Measurements from ENCODE around the gene C4orf50.

The C4orf50 gene

DNA sequence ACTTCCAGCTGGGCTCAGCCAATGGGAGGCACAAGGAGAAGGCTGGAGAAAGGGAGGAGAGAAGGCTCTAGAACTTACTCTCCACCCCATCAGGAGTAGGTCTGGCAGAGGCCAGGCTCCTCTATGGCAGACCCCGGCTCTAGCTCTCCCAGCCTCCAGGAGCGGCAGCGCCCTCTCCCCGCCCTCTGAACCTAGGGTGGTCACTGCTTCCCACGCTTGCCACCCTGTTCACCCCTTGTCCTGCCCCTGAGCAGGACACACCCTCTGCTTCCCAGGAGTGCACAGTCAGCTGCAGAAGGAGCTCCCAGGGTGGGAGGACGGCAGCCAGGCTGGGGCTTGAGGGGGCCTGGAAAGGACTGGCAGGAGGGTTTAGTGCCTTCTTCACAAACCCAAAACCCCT is 72.3 kb downstream of the C4orf50 start:
- Histone ChIP-seq H2AFZ (ENCODE audit: low read length) (no peak overlapping the region), H3K4me3 (ENCODE audit: low read length, poor library complexity, severe bottlenecking) (no peak overlapping the region), H3K79me2 (ENCODE audit: insufficient read depth, low read length) (no peaks in the 10 kb centered on the region), H3K36me3 (ENCODE audit: insufficient read depth, low read length) (no peaks in the 10 kb centered on the region), H4K20me1 (ENCODE audit: insufficient read depth, low read length, poor library complexity, severe bottlenecking) (no peaks in the 10 kb centered on the region), H3K27me3 (ENCODE audit: insufficient read depth, low read length, poor library complexity, severe bottlenecking) (no peaks in the 10 kb centered on the region), H3K4me1 (ENCODE audit: insufficient read depth, low read length, poor library complexity, severe bottlenecking) (no peaks in the 10 kb centered on the region), H3K9ac (ENCODE audit: low read depth, low read length, poor library complexity, severe bottlenecking) (no peak overlapping the region), H3K9me2 (replicated peaks; ENCODE audit: low read depth, low read length) (no peaks in the 10 kb centered on the region), H3K4me2 (ENCODE audit: low read depth, low read length, poor library complexity, severe bottlenecking) (no peak overlapping the region), H3F3A (ENCODE audit: low read depth) (no peaks in the 10 kb centered on the region), H3K9me3 (ENCODE audit: insufficient read depth, low read depth, low read length) (no peaks in the 10 kb centered on the region)
- TF ChIP-seq CTCF (conservative IDR thresholded peaks at IDR 0.05; ENCODE audit: low read length) (no peak), EZH2phosphoT487 (IDR thresholded peaks at IDR 0.05; ENCODE audit: borderline replicate concordance) (no peak)

DNA sequence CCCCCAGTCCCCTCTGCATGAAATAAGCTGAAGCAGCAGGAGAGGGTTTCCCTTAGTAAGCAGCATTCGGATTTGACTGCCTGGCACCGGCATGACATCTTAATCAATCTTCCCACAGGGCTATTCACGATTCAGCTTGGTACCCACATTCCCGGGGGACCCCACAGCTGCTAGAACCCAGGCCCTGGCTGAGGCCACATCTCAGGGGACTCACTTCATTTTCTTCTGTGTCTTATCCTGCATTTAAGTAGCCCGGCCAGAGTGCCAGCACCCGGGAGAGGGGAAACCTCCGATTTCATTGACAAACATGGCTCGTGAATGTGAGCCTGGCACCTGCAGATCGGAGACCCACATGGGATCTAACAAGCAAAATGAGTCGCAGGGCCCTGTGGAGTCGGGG is 73.1 kb downstream of the C4orf50 start:
- Histone ChIP-seq H3K36me3 (ENCODE audit: insufficient read depth, low read length) (no peaks in the 10 kb centered on the region), H3K79me2 (ENCODE audit: insufficient read depth, low read length) (no peaks in the 10 kb centered on the region), H2AFZ (ENCODE audit: low read length) (no peak overlapping the region), H3F3A (ENCODE audit: low read depth) (no peaks in the 10 kb centered on the region), H3K27me3 (ENCODE audit: insufficient read depth, low read length, poor library complexity, severe bottlenecking) (no peaks in the 10 kb centered on the region), H3K9me3 (ENCODE audit: insufficient read depth, low read depth, low read length) (no peaks in the 10 kb centered on the region), H3K9me2 (replicated peaks; ENCODE audit: low read depth, low read length) (no peaks in the 10 kb centered on the region), H3K4me3 (ENCODE audit: low read length, poor library complexity, severe bottlenecking) (no peak overlapping the region), H4K20me1 (ENCODE audit: insufficient read depth, low read length, poor library complexity, severe bottlenecking) (no peaks in the 10 kb centered on the region), H3K4me2 (ENCODE audit: low read depth, low read length, poor library complexity, severe bottlenecking) (no peak overlapping the region), H3K4me1 (ENCODE audit: insufficient read depth, low read length, poor library complexity, severe bottlenecking) (peaks cover 3% of the 10 kb centered on the region), H3K9ac (ENCODE audit: low read depth, low read length, poor library complexity, severe bottlenecking) (no peak overlapping the region)
- TF ChIP-seq EZH2phosphoT487 (IDR thresholded peaks at IDR 0.05; ENCODE audit: borderline replicate concordance) (no peak), CTCF (conservative IDR thresholded peaks at IDR 0.05; ENCODE audit: low read length) (no peak)

- Histone ChIP-seq H3K9me2 (replicated peaks; ENCODE audit: low read depth, low read length) (no peaks in the 10 kb centered on the region), H3K4me3 (ENCODE audit: low read length, poor library complexity, severe bottlenecking) (no peak overlapping the region), H3K27me3 (ENCODE audit: insufficient read depth, low read length, poor library complexity, severe bottlenecking) (no peaks in the 10 kb centered on the region), H3K9ac (ENCODE audit: low read depth, low read length, poor library complexity, severe bottlenecking) (no peak overlapping the region), H3K79me2 (ENCODE audit: insufficient read depth, low read length) (no peaks in the 10 kb centered on the region), H3K9me3 (ENCODE audit: insufficient read depth, low read depth, low read length) (no peaks in the 10 kb centered on the region), H3K4me2 (ENCODE audit: low read depth, low read length, poor library complexity, severe bottlenecking) (no peak overlapping the region), H2AFZ (ENCODE audit: low read length) (no peak overlapping the region), H3K4me1 (ENCODE audit: insufficient read depth, low read length, poor library complexity, severe bottlenecking) (peaks cover 3% of the 10 kb centered on the region), H3F3A (ENCODE audit: low read depth) (no peaks in the 10 kb centered on the region), H3K36me3 (ENCODE audit: insufficient read depth, low read length) (no peaks in the 10 kb centered on the region), H4K20me1 (ENCODE audit: insufficient read depth, low read length, poor library complexity, severe bottlenecking) (no peaks in the 10 kb centered on the region)
- TF ChIP-seq EZH2phosphoT487 (IDR thresholded peaks at IDR 0.05; ENCODE audit: borderline replicate concordance) (no peak), CTCF (conservative IDR thresholded peaks at IDR 0.05; ENCODE audit: low read length) (no peak)
These were observed 74.7 kb downstream of the C4orf50 start for GRCh38 chr4:5943561-5943960.

Data from Loucy (cell line).